ENCODE measurements around the gene PCSK1. TPM values are rescaled to one million over a fixed set of nuclear protein-coding genes. Genes with fewer than 3 reads are reported as not detected.

PCSK1 gene
- 0.36 and 0.90 TPM in 2 replicates for total RNA-seq
- polyA plus RNA-seq: 0.08 TPM in 1 of 2 replicates, not detected in the other

- H3K27me3 ChIP-seq: peaks cover 78% of the 10 kb centered on the region
- no peaks in the 10 kb centered on the region for H3K9me2 ChIP-seq (replicated peaks; ENCODE audit: insufficient read depth)
- H3K36me3 ChIP-seq (replicated peaks; ENCODE audit: insufficient read depth, low read depth): no peaks in the 10 kb centered on the region
- H3K4me2 ChIP-seq: no peak within 1 kb of the TSS
- no peaks in the 10 kb centered on the region for H4K20me1 ChIP-seq (ENCODE audit: insufficient read depth, poor library complexity, severe bottlenecking)
- no peak for DNase-seq (ENCODE audit: low spot score)
- H2AFZ ChIP-seq: no peak within 1 kb of the TSS
- H3K4me1 ChIP-seq (ENCODE audit: insufficient read depth): no peaks in the 10 kb centered on the region
- no peaks in the 10 kb centered on the region for H3K9me3 ChIP-seq (ENCODE audit: low read depth)
- TF ChIP-seq CTCF (IDR thresholded peaks at IDR 0.05; ENCODE audit: poor library complexity) (no peak), EZH2phosphoT487 (IDR thresholded peaks at IDR 0.05; ENCODE audit: low read depth, severe bottlenecking, unreplicated experiment) (no peak), EZH2 (IDR thresholded peaks at IDR 0.05; ENCODE audit: borderline replicate concordance) (no peak)
- no peaks in the 10 kb centered on the region for H3K79me2 ChIP-seq
- H3K4me3 ChIP-seq: no peak within 1 kb of the TSS
- 1% methylated on average over 19 of the region's 19 CpGs for WGBS (ENCODE audit: low lambda C conversion rate, missing lambda C conversion rate)
- H3K27ac ChIP-seq: no peak within 1 kb of the TSS
Observed at GRCh38 chr5:96433066-96433447, at the start of gene PCSK1. Gene PCSK1 (minus strand): TSS chr5:96433248. CDS start chr5:96433042, 206 bp downstream.

DNA sequence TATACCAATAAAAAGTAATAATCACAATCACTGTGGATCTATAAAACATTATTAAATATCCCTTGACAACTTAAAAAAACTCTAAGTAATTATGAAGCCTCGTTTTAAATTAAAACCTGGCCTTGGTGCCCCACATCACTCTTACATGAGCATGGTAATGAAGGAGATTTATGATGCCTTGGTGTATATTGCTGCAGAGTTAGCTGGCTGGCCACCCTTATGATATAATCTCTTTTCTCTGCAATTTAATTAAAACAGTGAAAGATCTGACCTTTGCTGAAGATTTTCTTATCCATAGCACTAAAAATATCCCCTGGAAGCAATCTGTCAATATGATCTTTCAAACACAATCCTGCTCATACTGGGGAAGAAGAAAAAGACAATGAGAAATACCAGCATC, 48.8 kb upstream of the PCSK1 start:
- no peaks in the 10 kb centered on the region for H3K9me3 ChIP-seq (ENCODE audit: low read depth)
- H4K20me1 ChIP-seq (ENCODE audit: insufficient read depth, poor library complexity, severe bottlenecking): no peaks in the 10 kb centered on the region
- no peaks in the 10 kb centered on the region for H3K36me3 ChIP-seq (replicated peaks; ENCODE audit: insufficient read depth, low read depth)
- no peaks in the 10 kb centered on the region for H3K27me3 ChIP-seq
- no peak overlapping the region for H2AFZ ChIP-seq
- H3K4me1 ChIP-seq (ENCODE audit: insufficient read depth): no peaks in the 10 kb centered on the region
- no peaks in the 10 kb centered on the region for H3K9me2 ChIP-seq (replicated peaks; ENCODE audit: insufficient read depth)
- H3K79me2 ChIP-seq: no peaks in the 10 kb centered on the region
- H3K27ac ChIP-seq: no peak overlapping the region
- no peak for DNase-seq (ENCODE audit: low spot score)
- 37% methylated on average over 1 of the region's 1 CpG for WGBS (ENCODE audit: low lambda C conversion rate, missing lambda C conversion rate)
- H3K4me3 ChIP-seq: no peak overlapping the region
- TF ChIP-seq CTCF (IDR thresholded peaks at IDR 0.05; ENCODE audit: poor library complexity): no peak
- no peak for TF ChIP-seq EZH2 (IDR thresholded peaks at IDR 0.05; ENCODE audit: borderline replicate concordance)
- no peak for TF ChIP-seq EZH2phosphoT487 (IDR thresholded peaks at IDR 0.05; ENCODE audit: low read depth, severe bottlenecking, unreplicated experiment)
- no peak overlapping the region for H3K4me2 ChIP-seq

DNA sequence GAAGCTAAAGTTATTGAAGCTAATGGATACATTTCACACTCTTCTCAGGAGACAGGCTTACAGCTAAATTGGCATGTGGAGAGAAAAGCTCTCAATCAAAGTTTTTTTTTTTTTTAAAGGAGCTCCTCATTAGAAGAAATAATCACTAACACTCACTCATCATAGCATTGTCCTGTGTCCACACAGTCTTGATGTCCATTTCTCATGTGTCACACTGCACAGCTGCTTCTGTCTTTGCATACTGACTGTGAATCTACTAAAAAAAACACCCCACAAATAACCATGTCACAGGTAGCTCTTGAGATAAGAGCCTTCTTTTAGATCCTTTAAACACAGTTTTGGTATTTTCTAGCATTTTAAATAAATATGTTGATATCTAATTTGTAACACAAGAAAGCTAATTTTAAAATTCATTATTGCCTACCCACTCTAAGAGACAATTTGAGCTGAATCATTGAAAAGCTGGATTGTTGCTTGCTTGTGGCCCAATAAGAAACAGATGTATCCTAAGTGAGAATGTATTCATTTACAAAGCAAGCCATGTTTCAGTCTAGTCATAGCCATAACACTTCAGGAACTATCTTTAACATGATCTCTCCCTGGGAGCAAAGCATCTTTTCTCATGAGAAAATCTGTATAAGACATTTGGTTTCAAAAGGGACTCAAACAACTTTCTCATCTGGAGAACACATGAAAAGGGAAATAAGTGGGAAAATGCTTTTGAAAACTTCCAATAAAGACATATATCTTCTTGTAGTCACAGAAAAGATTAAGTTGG, 48.1 kb upstream of the PCSK1 start:
- no peaks in the 10 kb centered on the region for H3K9me3 ChIP-seq (ENCODE audit: low read depth)
- no peaks in the 10 kb centered on the region for H3K9me2 ChIP-seq (replicated peaks; ENCODE audit: insufficient read depth)
- H3K36me3 ChIP-seq (replicated peaks; ENCODE audit: insufficient read depth, low read depth): no peaks in the 10 kb centered on the region
- no peaks in the 10 kb centered on the region for H4K20me1 ChIP-seq (ENCODE audit: insufficient read depth, poor library complexity, severe bottlenecking)
- no peaks in the 10 kb centered on the region for H3K79me2 ChIP-seq
- H3K27me3 ChIP-seq: no peaks in the 10 kb centered on the region
- no peak overlapping the region for H3K4me3 ChIP-seq
- DNase-seq (ENCODE audit: low spot score): no peak
- no peak overlapping the region for H3K27ac ChIP-seq
- TF ChIP-seq EZH2 (IDR thresholded peaks at IDR 0.05; ENCODE audit: borderline replicate concordance) (no peak), CTCF (IDR thresholded peaks at IDR 0.05; ENCODE audit: poor library complexity) (no peak), EZH2phosphoT487 (IDR thresholded peaks at IDR 0.05; ENCODE audit: low read depth, severe bottlenecking, unreplicated experiment) (no peak)
- H3K4me1 ChIP-seq (ENCODE audit: insufficient read depth): no peaks in the 10 kb centered on the region
- no peak overlapping the region for H2AFZ ChIP-seq
- H3K4me2 ChIP-seq: no peak overlapping the region
